HEK293T (cell line): ENCODE results near the gene LHX4.

ENCODE experiments used
- ARNT ChIP-seq: fragments of 450-650 bp; IDR thresholded peaks from 2 replicates; pipeline ENCODE4 v1.6.1; 2017; ENCODE audit warnings: mild to moderate bottlenecking
- BHLHE40 ChIP-seq: fragments of 450-650 bp; IDR thresholded peaks from 2 replicates; pipeline ENCODE4 v1.6.1; 2016; ENCODE audit warnings: mild to moderate bottlenecking, moderate library complexity, borderline replicate concordance
- ELF4 ChIP-seq: fragments of 450-650 bp; IDR thresholded peaks from 2 replicates; pipeline ENCODE4 v1.6.1; 2017; ENCODE audit warnings: antibody characterized with exemption
- FOXA1 ChIP-seq: fragments of 450-650 bp; IDR thresholded peaks from 2 replicates; pipeline ENCODE4 v1.6.1; 2016; ENCODE audit warnings: mild to moderate bottlenecking
- FOXK2 ChIP-seq: fragments of 450-650 bp; IDR thresholded peaks from 2 replicates; pipeline ENCODE4 v1.6.1; 2016; ENCODE audit warnings: mild to moderate bottlenecking
- NFRKB ChIP-seq: fragments of 450-650 bp; IDR thresholded peaks from 2 replicates; pipeline ENCODE4 v1.6.1; 2016; ENCODE audit warnings: mild to moderate bottlenecking, moderate library complexity
- SP1 ChIP-seq: fragments of 450-650 bp; IDR thresholded peaks from 2 replicates; pipeline ENCODE4 v1.6.1; 2017
- SUZ12 ChIP-seq: fragments of 450-650 bp; IDR thresholded peaks from 2 replicates; pipeline ENCODE4 v1.6.1; 2016; ENCODE audit warnings: mild to moderate bottlenecking
- TARDBP ChIP-seq: fragments of 450-650 bp; IDR thresholded peaks from 2 replicates; pipeline ENCODE4 v1.6.1; 2016

DNA sequence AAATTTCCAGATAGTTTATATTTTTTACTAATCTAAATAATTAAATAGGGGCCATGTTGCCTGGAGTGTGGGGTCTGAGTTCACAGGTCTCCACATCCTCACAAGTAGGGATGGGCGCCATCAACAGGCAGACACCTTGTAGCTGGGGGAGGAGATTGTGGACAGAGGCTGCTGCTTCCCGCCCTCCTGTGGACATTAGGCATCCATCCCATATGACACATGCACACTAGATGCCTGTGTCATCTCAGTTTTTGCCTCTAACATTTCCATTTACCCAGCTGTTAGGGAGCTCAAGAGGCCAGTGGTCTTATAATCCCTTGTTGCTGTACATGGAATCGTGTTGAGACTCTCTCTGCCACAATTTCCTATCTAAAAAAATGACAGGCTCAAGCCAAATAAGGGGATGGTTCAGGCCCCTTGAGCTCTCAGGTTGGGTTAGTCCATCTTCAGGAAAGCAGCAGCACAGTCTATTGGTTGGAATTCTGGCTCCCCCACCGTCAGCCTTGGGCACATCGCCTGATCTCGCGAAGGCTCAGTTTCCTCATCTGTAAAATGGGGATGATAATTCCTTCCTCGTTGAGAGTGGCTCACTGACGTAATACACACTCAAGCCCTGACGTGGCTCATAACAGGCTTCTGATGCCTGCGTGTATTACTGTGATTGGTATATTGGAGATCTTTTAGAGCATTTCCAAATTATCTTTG is 13.6 kb downstream of the LHX4 start:
- no peak for TF ChIP-seq BHLHE40
- no peak for TF ChIP-seq SP1
- TF ChIP-seq SUZ12, result no peak
- TF ChIP-seq FOXA1, result no peak
- TF ChIP-seq FOXK2, result no peak
- no peak for TF ChIP-seq NFRKB
- no peak for TF ChIP-seq ARNT
- TF ChIP-seq ELF4, result no peak
- no peak for TF ChIP-seq TARDBP
